Subcutaneous abdominal adipose tissue (tissue), 5 donors: ENCODE results near the gene SSTR3.
A peak's percentile ranks its signal among the peaks of the same experiment; 100 is the strongest.

Experiments
- H3K27ac ChIP-seq: one replicate; pipeline ENCODE4 v1.7.0; 2013; ENCODE audit warnings: low read depth, mild to moderate bottlenecking, inconsistent platforms, low read length, moderate library complexity
- H3K27me3 ChIP-seq, 5 donors: one replicate each; pipeline ENCODE4 v1.7.0; 2013; ENCODE audit warnings: low read length in 5 of 5, inconsistent platforms in 1 of 5; ENCODE audit not compliant: control insufficient read depth in 5 of 5, insufficient read depth in 4 of 5
- H3K36me3 ChIP-seq, 5 donors: one replicate each; pipeline ENCODE4 v1.7.0; 2013; ENCODE audit warnings: low read length in 5 of 5; ENCODE audit not compliant: control insufficient read depth in 5 of 5, insufficient read depth in 5 of 5
- H3K4me1 ChIP-seq, 5 donors: one replicate each; pipeline ENCODE4 v1.7.0; 2013; ENCODE audit warnings: low read length in 5 of 5, mild to moderate bottlenecking in 3 of 5, moderate library complexity in 1 of 5; ENCODE audit not compliant: control insufficient read depth in 5 of 5, insufficient read depth in 5 of 5
- H3K4me3 ChIP-seq, 5 donors: one replicate each; pipeline ENCODE4 v1.7.0; 2013; ENCODE audit warnings: low read length in 5 of 5, low read depth in 1 of 5
- H3K9ac ChIP-seq, 5 donors: one replicate each; pipeline ENCODE4 v1.7.0; 2013; ENCODE audit warnings: low read length in 5 of 5, mild to moderate bottlenecking in 4 of 5, moderate library complexity in 3 of 5
- H3K9me3 ChIP-seq, 5 donors: one replicate each; pipeline ENCODE4 v1.7.0; 2013; ENCODE audit warnings: low read length in 5 of 5; ENCODE audit not compliant: control insufficient read depth in 5 of 5
- donor health status: healthy.
- donor health status: healthy.
- donor health status: healthy.
- donor health status: healthy.
- donor health status: healthy.

The SSTR3 gene

DNA sequence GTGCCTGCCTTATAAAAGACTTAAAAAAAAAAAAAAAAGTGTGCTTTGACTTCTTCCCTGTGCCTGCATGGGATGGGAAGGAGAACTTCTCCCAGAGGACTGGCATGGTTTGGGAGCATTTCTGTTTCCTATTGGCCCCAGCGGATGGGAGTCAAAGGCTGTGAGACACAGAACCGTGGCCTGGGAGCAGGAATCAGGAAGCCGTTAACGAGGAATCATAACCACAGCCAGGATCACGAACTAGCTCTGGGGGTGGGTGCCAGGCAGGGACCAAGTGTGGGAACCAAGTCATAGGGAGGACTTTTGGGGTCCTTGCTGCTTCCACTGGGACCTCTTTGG, 24.8 kb downstream of the SSTR3 start:
- peak overlapping the region; percentile 48 to 92 (median 72) for H3K9ac ChIP-seq
- peak overlapping the region; percentile 95 for H3K27ac ChIP-seq
- H3K4me1 ChIP-seq: peaks cover 14 to 45% (median 36%) of the 10 kb centered on the region in 5 donors
- H3K4me3 ChIP-seq: peak overlapping the region; percentile 47 to 68 (median 61)
- peaks cover 0 to 2% (median 0%) of the 10 kb centered on the region in 5 donors for H3K27me3 ChIP-seq
- H3K36me3 ChIP-seq: no peaks in the 10 kb centered on the region
- no peaks in the 10 kb centered on the region for H3K9me3 ChIP-seq

DNA sequence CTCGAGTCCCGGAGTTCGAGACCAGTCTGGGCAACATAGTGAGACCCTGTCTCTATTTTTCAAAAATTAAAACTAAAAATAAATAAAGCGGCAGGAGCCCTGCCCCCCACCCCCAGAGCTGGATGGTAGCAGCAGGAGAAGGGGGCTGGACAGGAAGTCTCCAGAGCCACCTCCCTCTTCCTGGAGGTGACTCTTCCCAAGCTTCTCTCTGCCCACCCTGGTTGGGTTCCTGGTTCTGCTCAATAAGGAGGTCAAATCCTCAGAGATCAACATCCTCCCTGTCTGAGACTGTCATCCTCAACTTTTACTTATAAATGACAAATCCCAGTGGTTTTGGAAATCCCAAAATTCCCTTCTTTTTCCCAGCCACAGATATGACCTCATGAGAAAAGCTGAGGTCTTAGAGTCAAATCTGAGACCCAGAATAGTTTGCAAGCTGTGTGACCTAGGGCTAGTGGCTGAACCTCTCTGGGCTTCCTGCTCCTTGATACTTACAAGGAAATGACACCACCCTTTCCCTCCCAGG, 25.2 kb downstream of the SSTR3 start:
- H3K36me3 ChIP-seq: peaks cover 0 to 3% (median 0%) of the 10 kb centered on the region in 5 donors
- H3K9ac ChIP-seq: peak overlapping the region in 4 of 5 donors; percentile 48 to 92 (median 74)
- H3K4me1 ChIP-seq: peaks cover 14 to 45% (median 36%) of the 10 kb centered on the region in 5 donors
- H3K27ac ChIP-seq: peak overlapping the region; percentile 95
- H3K27me3 ChIP-seq: peaks cover 0 to 2% (median 0%) of the 10 kb centered on the region in 5 donors
- H3K4me3 ChIP-seq: peak overlapping the region; percentile 47 to 68 (median 61)
- H3K9me3 ChIP-seq: no peaks in the 10 kb centered on the region

DNA sequence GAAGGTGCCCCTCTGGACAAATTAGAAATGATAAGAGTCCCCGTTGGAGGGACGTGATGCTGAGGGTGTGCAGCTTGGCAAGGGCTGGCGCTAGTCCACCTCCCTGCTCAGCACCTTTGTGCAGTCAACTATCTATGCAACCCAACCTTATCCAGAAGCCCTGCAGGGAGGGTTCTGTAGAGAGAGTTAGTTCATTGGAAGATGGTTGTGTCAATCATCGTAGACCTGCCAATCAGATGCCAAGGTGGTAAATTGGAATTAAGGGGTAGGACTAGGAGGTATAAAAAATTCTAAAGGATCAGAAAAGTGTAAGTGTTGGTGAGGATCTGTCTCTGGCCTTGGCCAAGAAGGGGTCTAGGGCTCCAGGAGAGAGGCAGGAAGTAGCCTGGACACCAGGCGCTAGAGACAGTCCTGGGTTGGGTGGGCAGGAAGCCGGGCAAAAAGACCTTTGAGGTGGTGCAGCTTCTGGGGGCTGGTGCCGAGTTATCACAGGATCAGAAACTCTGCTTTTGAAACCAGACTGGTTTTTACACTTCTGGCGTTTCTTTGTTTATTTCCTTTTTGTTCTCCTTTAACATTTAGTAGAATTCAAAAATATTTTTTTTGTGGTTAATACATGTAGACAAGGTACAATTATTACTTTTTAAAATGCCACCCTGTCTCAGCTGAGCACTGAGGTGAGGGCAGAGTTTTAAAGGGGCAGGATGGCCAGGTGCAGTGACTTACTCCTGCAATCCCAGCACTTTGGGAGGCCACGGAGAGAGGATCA, 25.9 kb downstream of the SSTR3 start:
- H3K9me3 ChIP-seq: no peaks in the 10 kb centered on the region
- H3K27me3 ChIP-seq: peaks cover 0 to 2% (median 0%) of the 10 kb centered on the region in 5 donors
- peaks cover 0 to 4% (median 0%) of the 10 kb centered on the region in 5 donors for H3K36me3 ChIP-seq
- H3K4me3 ChIP-seq: peak overlapping the region in 1 of 5 donors; percentile 34
- peaks cover 14 to 45% (median 36%) of the 10 kb centered on the region in 5 donors for H3K4me1 ChIP-seq
- peak overlapping the region; percentile 95 for H3K27ac ChIP-seq
- peak overlapping the region in 1 of 5 donors; percentile 43 for H3K9ac ChIP-seq

DNA sequence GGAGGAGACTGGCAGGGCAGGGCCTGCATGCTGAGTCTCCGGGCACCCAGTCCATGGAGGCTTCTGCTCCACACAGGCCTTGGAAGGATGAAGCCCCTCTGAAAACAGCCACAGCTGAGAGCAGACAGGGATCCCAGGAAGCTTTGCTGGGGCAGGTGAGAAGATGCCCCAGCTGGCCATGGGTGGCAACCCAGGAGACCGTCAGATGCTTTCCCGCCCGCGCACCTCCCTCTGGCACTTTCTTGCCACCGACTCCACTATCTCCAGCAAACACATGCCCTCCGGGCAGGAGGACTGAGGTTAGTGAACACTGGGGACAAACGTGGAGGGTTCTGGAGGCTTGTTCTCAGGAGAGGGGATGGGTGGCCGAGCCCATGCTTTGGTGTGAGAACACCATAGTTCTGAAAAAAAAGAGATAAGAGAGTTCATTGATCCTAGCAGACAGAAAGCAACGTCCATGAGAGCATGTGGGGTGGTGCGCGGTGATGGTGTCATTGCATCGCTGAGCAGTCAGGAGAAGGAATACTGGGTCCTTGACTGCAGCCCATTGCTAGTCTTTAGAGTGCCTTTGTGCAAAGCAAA, 26.5 kb downstream of the SSTR3 start:
- H3K4me1 ChIP-seq: peaks cover 14 to 48% (median 36%) of the 10 kb centered on the region in 5 donors
- H3K9ac ChIP-seq: no peak overlapping the region
- H3K27ac ChIP-seq: no peak overlapping the region
- no peak overlapping the region for H3K4me3 ChIP-seq
- H3K27me3 ChIP-seq: peaks cover 0 to 2% (median 0%) of the 10 kb centered on the region in 5 donors
- no peaks in the 10 kb centered on the region for H3K9me3 ChIP-seq
- H3K36me3 ChIP-seq: peaks cover 0 to 4% (median 0%) of the 10 kb centered on the region in 5 donors

DNA sequence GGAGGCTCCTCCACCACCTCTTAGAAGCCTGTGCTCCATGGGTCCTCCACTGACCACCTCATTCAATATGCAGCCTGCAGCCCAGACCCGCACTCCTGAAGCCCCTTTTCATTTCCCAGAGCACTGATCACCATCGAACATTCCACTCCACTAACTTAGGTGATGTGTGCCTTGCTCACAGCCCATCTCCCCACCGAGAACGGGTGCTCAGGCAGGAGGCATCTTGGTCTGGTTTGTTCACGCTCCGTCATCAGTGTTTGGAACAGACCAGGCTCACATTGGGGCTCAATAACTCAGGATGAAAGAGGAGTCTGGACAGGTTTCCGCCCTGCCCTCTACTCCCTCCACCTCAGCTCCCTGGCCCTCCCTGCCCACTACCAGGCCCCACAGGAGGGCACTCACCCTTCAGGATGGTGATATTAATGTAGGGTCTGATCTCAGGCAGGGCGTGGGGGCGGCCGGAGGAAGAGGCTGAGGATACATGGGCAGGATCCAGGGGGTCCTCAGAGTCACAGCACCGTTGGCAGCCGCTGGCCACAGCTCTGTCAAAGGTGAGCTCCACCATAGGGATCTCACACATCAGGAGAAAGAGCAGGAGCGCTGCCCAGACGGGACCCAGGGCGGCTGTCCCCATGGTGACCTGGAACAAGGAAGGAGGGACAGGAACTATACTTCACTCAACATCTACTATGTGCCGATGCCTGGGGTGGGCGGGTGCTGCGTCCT, 27.3 kb downstream of the SSTR3 start:
- peaks cover 14 to 56% (median 38%) of the 10 kb centered on the region in 5 donors for H3K4me1 ChIP-seq
- H3K36me3 ChIP-seq: peaks cover 0 to 4% (median 0%) of the 10 kb centered on the region in 5 donors
- H3K27me3 ChIP-seq: peaks cover 0 to 2% (median 0%) of the 10 kb centered on the region in 5 donors
- no peak overlapping the region for H3K9ac ChIP-seq
- no peak overlapping the region for H3K4me3 ChIP-seq
- no peak overlapping the region for H3K27ac ChIP-seq
- H3K9me3 ChIP-seq: no peaks in the 10 kb centered on the region

DNA sequence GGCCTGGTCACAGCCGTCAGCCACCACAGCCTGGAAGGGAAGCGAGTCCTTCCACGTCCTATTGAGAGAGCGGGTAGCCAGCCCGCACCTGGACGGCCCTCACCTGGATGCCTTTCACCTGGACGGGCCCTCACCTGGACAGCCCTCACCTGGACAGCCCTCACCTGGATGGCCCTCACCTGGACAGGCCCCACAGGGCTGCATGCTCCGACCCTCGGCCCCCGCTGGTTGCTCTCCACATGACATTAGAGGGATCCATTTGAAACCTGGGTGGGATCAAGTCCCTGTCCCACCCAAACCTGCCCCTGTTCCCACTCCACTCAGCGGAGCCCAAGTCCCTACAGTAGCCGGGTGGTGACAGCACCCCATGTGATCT, 27.9 kb downstream of the SSTR3 start:
- Histone ChIP-seq H3K36me3 (peaks cover 0 to 4% (median 0%) of the 10 kb centered on the region in 5 donors), H3K27ac (no peak overlapping the region)

DNA sequence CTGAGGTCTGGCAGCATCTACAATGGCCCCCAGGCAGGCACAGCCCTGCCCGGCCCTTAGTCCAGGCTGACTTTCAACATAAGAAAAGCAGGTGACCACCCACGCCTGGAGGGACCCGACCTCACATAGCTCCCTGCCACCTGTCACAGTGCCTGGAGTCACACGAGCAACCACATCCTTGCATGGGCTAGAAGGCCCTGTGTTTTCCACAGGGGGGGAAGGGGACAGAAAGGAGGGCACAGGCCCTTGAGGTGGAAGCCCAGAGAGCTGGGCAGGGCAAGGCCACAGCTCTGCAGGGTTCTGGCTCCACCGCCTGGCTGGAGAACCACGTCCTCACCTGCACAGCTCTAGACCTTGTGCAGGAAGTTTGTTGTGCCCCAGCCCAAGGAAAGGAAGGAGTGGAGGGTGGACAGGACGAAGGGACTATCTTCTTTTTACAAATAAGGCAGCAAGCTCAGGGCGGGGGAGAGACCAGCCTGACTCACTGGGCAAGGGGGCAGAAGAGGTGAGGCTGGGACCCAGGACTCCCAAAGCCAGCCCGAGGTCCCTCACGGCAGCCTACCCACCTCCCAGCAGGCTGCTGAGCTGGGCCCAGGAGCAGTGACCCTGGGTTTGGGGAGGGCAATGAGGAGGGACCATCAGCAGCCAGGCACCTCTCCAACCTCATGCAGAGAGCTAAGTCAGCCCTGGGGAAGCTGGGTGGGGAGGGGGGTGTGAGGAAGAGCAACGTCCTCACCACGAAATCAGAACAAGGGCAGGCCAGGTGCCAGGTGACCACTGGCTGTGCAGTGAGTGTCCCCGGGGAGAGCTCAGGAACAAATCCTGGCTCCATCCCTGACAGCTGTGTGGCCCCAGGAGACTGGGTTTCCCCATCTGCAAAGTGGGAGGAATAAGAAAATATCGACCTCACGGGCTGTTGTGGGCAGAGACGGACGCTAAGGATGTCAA, 28.6 kb downstream of the SSTR3 start:
- Histone ChIP-seq H3K4me3 (no peak overlapping the region), H3K9me3 (no peaks in the 10 kb centered on the region), H3K4me1 (peaks cover 14 to 55% (median 42%) of the 10 kb centered on the region in 5 donors), H3K27me3 (peaks cover 0 to 2% (median 0%) of the 10 kb centered on the region in 5 donors), H3K27ac (no peak overlapping the region), H3K9ac (no peak overlapping the region), H3K36me3 (peaks cover 0 to 4% (median 0%) of the 10 kb centered on the region in 5 donors)

More for the DNA sequence above, 27.9 kb downstream of the SSTR3 start:
- Histone ChIP-seq H3K4me1 (peaks cover 14 to 56% (median 42%) of the 10 kb centered on the region in 5 donors), H3K27me3 (peaks cover 0 to 2% (median 0%) of the 10 kb centered on the region in 5 donors), H3K9me3 (no peaks in the 10 kb centered on the region), H3K9ac (no peak overlapping the region), H3K4me3 (no peak overlapping the region)

DNA sequence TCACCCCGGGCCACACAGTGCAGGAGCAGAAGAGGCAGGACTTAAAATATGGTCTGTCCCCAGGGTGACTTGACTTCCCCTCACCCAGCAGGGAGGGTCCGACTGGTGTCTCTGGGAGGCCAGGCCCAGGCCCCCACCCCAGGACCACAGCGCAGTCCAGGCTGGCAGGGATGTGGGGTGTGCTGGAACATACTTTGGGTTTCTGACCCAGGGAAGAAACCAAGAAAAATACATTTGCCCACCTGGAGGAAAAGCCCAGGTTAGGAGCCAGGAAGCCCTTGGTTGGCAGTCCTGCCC, 29.4 kb downstream of the SSTR3 start:
- Histone ChIP-seq H3K36me3 (peaks cover 0 to 4% (median 0%) of the 10 kb centered on the region in 5 donors), H3K27me3 (peaks cover 0 to 2% (median 0%) of the 10 kb centered on the region in 5 donors), H3K4me1 (peaks cover 21 to 55% (median 42%) of the 10 kb centered on the region in 5 donors), H3K4me3 (no peak overlapping the region), H3K9me3 (no peaks in the 10 kb centered on the region), H3K9ac (no peak overlapping the region), H3K27ac (no peak overlapping the region)
